Mucosa of gallbladder (tissue), 1 donor: ENCODE measurements around the gene PCBP3. TPM values are rescaled to one million over a fixed set of nuclear protein-coding genes. Genes with fewer than 3 reads are reported as not detected.

Experiments used
- DNase-seq: peaks from one replicate; pipeline ENCODE4 v3.0.0-alpha.2; 2020; ENCODE audit warnings: low spot score
- total RNA-seq: library from RNA; stranded (reverse); gene quantifications from one replicate; pipeline ENCODE4 v1.2.1, GENCODE V29; 2021
- donor health status: DM: no; HTN: no; CAD: no.

PCBP3 gene
- total RNA-seq, 1 donor from 2014 or later = 2.1 TPM

GRCh38 chr21:45724994-45725843, 81.7 kb downstream of the PCBP3 start:
- no peak for DNase-seq

GRCh38 chr21:45725844-45726200, 82.3 kb downstream of the PCBP3 start:
- DNase-seq = no peak

GRCh38 chr21:45726438-45726837, 82.9 kb downstream of the PCBP3 start:
- DNase-seq = no peak

- DNase-seq = no peak
Measured at GRCh38 chr21:45727390-45727789, 83.9 kb downstream of the PCBP3 start.

GRCh38 chr21:45735259-45736000, 91.9 kb downstream of the PCBP3 start:
- no peak for DNase-seq

GRCh38 chr21:45736042-45736689, 92.6 kb downstream of the PCBP3 start:
- no peak for DNase-seq

- DNase-seq = no peak
Measured at GRCh38 chr21:45736690-45737484, 93.4 kb downstream of the PCBP3 start.

- DNase-seq = no peak
Measured at GRCh38 chr21:45737485-45738166, 94.1 kb downstream of the PCBP3 start.

GRCh38 chr21:45739218-45740087, 95.9 kb downstream of the PCBP3 start:
- DNase-seq = no peak

- DNase-seq = no peak
Measured at GRCh38 chr21:45740088-45740440, 96.5 kb downstream of the PCBP3 start.

- no peak for DNase-seq
Measured at GRCh38 chr21:45740491-45741357, 97.2 kb downstream of the PCBP3 start.

GRCh38 chr21:45741691-45742090, 98.2 kb downstream of the PCBP3 start:
- no peak for DNase-seq

GRCh38 chr21:45742247-45742646, 98.7 kb downstream of the PCBP3 start:
- no peak for DNase-seq

GRCh38 chr21:45745256-45745655, 101.7 kb downstream of the PCBP3 start:
- DNase-seq = no peak

- no peak for DNase-seq
Measured at GRCh38 chr21:45747233-45747766, 103.8 kb downstream of the PCBP3 start.

- DNase-seq = no peak
Measured at GRCh38 chr21:45747802-45748445, 104.4 kb downstream of the PCBP3 start.

- no peak for DNase-seq
Measured at GRCh38 chr21:45748593-45748992, 105.1 kb downstream of the PCBP3 start.

GRCh38 chr21:45749974-45750373, 106.4 kb downstream of the PCBP3 start:
- DNase-seq = no peak

- no peak for DNase-seq
Measured at GRCh38 chr21:45750936-45751335, 107.4 kb downstream of the PCBP3 start.
